Effector memory CD4-positive, alpha-beta T cell (primary cell): ENCODE measurements around the gene MCF2L.
"Not testable (repeated sequence)": the region's sequence is repeated elsewhere in the genome, so short reads cannot be mapped to it uniquely, and the experiment has no call there.

Experiments used
- DNase-seq, 3 donors: peaks; one replicate each; pipeline ENCODE4 v3.0.0-alpha.2; 2020
- H3K27ac ChIP-seq: 2 replicates; pipeline ENCODE4 v1.7.0; 2013; ENCODE audit warnings: mild to moderate bottlenecking, low read length, moderate library complexity; ENCODE audit not compliant: insufficient read depth, poor library complexity, severe bottlenecking
- H3K27me3 ChIP-seq: replicated peaks from 2 replicates; pipeline ENCODE4 v1.7.0; 2013; ENCODE audit warnings: mild to moderate bottlenecking, low read length; ENCODE audit not compliant: insufficient read depth, control insufficient read depth, poor library complexity, severe bottlenecking
- H3K36me3 ChIP-seq: 2 replicates; pipeline ENCODE4 v1.7.0; 2013; ENCODE audit warnings: mild to moderate bottlenecking, low read length, moderate library complexity; ENCODE audit not compliant: control insufficient read depth, insufficient read depth
- H3K4me1 ChIP-seq: 2 replicates; pipeline ENCODE4 v1.7.0; 2013; ENCODE audit warnings: low read length, mild to moderate bottlenecking; ENCODE audit not compliant: control insufficient read depth, insufficient read depth, poor library complexity, severe bottlenecking
- H3K4me3 ChIP-seq: 2 replicates; pipeline ENCODE4 v1.7.0; 2013; ENCODE audit warnings: low read length, low read depth, mild to moderate bottlenecking; ENCODE audit not compliant: insufficient read depth, poor library complexity, severe bottlenecking
- H3K9me3 ChIP-seq: 2 replicates; pipeline ENCODE4 v1.7.0; 2013; ENCODE audit warnings: mild to moderate bottlenecking, low read length, moderate library complexity; ENCODE audit not compliant: control insufficient read depth

The MCF2L gene

GRCh38 chr13:113030259-113030640 lies 61.2 kb downstream of the MCF2L start:
- not testable (repeated sequence) for H3K27ac ChIP-seq, H3K27me3 ChIP-seq, DNase-seq, H3K36me3 ChIP-seq, H3K4me1 ChIP-seq, H3K9me3 ChIP-seq, H3K4me3 ChIP-seq

- Histone ChIP-seq H3K27me3 (no peaks in the 10 kb centered on the region), H3K9me3 (no peaks in the 10 kb centered on the region), H3K36me3 (no peaks in the 10 kb centered on the region), H3K27ac (no peak overlapping the region), H3K4me3 (no peak overlapping the region), H3K4me1 (no peaks in the 10 kb centered on the region)
- DNase-seq: no peak
Observed at GRCh38 chr13:113031465-113031864, 62.5 kb downstream of the MCF2L start.

- Histone ChIP-seq H3K36me3 (no peaks in the 10 kb centered on the region), H3K27me3 (no peaks in the 10 kb centered on the region), H3K4me1 (no peaks in the 10 kb centered on the region), H3K9me3 (no peaks in the 10 kb centered on the region), H3K27ac (no peak overlapping the region), H3K4me3 (no peak overlapping the region)
- DNase-seq: no peak
Observed at GRCh38 chr13:113032291-113032690, 63.3 kb downstream of the MCF2L start.

- Histone ChIP-seq H3K9me3 (no peaks in the 10 kb centered on the region), H3K36me3 (no peaks in the 10 kb centered on the region), H3K4me1 (no peaks in the 10 kb centered on the region), H3K27me3 (no peaks in the 10 kb centered on the region), H3K4me3 (no peak overlapping the region), H3K27ac (no peak overlapping the region)
- no peak for DNase-seq
Observed at GRCh38 chr13:113033054-113033850, 64.2 kb downstream of the MCF2L start.

GRCh38 chr13:113034451-113035212 lies 65.6 kb downstream of the MCF2L start:
- DNase-seq: no peak
- no peaks in the 10 kb centered on the region for H3K27me3 ChIP-seq

GRCh38 chr13:113035213-113035800 lies 66.3 kb downstream of the MCF2L start:
- Histone ChIP-seq H3K9me3 (no peaks in the 10 kb centered on the region), H3K4me3 (no peak overlapping the region), H3K27me3 (no peaks in the 10 kb centered on the region), H3K27ac (no peak overlapping the region), H3K36me3 (no peaks in the 10 kb centered on the region), H3K4me1 (no peaks in the 10 kb centered on the region)
- no peak for DNase-seq

More at GRCh38 chr13:113034451-113035212, 65.6 kb downstream of the MCF2L start:
- no peak overlapping the region for H3K4me3 ChIP-seq
- H3K9me3 ChIP-seq: no peaks in the 10 kb centered on the region
- no peaks in the 10 kb centered on the region for H3K36me3 ChIP-seq
- H3K27ac ChIP-seq: no peak overlapping the region
- H3K4me1 ChIP-seq: no peaks in the 10 kb centered on the region

GRCh38 chr13:113036401-113036800 lies 67.4 kb downstream of the MCF2L start:
- Histone ChIP-seq H3K9me3 (no peaks in the 10 kb centered on the region), H3K27me3 (no peaks in the 10 kb centered on the region), H3K4me1 (no peaks in the 10 kb centered on the region), H3K36me3 (no peaks in the 10 kb centered on the region), H3K27ac (no peak overlapping the region), H3K4me3 (no peak overlapping the region)
- DNase-seq: no peak

GRCh38 chr13:113040031-113040430 lies 71.0 kb downstream of the MCF2L start:
- Histone ChIP-seq H3K4me3 (no peak overlapping the region), H3K36me3 (no peaks in the 10 kb centered on the region), H3K27me3 (no peaks in the 10 kb centered on the region), H3K27ac (no peak overlapping the region), H3K9me3 (no peaks in the 10 kb centered on the region), H3K4me1 (no peaks in the 10 kb centered on the region)
- no peak for DNase-seq

GRCh38 chr13:113040597-113041292 lies 71.7 kb downstream of the MCF2L start:
- Histone ChIP-seq H3K9me3 (no peaks in the 10 kb centered on the region), H3K27ac (no peak overlapping the region), H3K4me3 (no peak overlapping the region), H3K36me3 (no peaks in the 10 kb centered on the region), H3K4me1 (no peaks in the 10 kb centered on the region), H3K27me3 (no peaks in the 10 kb centered on the region)
- no peak for DNase-seq
